AG09319 (cell line): ENCODE measurements around the gene HOXA4.

Source experiments
- DNase-seq: peaks from one replicate; pipeline ENCODE4 v3.0.0-alpha.2; 2010; ENCODE audit warnings: low read depth; ENCODE audit errors: extremely low read depth
- TF ChIP-seq, protein P1 (sequence below): IDR thresholded peaks from 2 replicates; pipeline ENCODE4 v1.5.1; 2011; ENCODE audit warnings: low read depth, mild to moderate bottlenecking, inconsistent platforms, low read length, moderate library complexity

Gene HOXA4

DNA sequence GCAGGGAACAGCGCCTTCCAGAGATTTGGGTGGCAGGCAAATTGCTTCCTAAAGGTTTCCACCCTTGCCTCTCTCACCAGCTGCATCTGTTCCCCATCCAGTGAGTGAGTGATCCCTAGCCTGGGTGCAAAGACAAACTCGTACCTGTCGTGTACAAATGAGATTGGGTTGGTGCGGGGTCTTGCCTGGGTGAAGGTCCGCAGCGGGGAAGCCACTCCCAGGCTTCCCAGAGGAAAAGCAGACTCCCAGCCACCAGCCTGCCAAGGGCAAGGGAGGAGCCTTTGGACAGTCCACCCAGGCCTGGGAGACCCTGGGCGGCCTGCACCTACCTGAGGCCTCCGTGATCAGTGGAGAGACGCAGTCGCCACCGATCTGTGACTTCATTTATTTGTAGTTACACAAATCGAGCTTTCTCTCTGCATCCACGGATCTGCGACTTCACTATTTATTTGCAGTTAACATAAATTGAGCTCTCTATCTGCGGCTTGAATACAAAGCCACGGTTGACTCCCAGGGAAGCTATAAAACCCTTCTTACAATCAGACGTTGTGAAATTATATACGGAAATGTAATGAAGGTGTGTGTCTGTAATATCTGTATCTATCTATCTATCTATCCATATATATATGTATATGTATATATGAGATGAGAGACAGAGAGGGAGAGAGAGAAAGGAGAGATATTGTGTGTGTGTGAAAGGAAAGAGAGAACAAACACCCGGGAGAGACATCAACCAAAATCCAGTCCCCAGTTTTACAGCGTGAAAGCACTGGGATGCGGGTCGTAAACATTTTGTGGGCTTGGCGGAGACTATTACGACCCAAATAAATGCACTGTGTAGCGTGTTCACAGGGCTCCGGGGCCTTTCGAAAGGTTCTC is 28.9 kb upstream of the HOXA4 start:
- no peak for DNase-seq
- TF ChIP-seq, protein P1, sequence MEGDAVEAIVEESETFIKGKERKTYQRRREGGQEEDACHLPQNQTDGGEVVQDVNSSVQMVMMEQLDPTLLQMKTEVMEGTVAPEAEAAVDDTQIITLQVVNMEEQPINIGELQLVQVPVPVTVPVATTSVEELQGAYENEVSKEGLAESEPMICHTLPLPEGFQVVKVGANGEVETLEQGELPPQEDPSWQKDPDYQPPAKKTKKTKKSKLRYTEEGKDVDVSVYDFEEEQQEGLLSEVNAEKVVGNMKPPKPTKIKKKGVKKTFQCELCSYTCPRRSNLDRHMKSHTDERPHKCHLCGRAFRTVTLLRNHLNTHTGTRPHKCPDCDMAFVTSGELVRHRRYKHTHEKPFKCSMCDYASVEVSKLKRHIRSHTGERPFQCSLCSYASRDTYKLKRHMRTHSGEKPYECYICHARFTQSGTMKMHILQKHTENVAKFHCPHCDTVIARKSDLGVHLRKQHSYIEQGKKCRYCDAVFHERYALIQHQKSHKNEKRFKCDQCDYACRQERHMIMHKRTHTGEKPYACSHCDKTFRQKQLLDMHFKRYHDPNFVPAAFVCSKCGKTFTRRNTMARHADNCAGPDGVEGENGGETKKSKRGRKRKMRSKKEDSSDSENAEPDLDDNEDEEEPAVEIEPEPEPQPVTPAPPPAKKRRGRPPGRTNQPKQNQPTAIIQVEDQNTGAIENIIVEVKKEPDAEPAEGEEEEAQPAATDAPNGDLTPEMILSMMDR: no peak

DNA sequence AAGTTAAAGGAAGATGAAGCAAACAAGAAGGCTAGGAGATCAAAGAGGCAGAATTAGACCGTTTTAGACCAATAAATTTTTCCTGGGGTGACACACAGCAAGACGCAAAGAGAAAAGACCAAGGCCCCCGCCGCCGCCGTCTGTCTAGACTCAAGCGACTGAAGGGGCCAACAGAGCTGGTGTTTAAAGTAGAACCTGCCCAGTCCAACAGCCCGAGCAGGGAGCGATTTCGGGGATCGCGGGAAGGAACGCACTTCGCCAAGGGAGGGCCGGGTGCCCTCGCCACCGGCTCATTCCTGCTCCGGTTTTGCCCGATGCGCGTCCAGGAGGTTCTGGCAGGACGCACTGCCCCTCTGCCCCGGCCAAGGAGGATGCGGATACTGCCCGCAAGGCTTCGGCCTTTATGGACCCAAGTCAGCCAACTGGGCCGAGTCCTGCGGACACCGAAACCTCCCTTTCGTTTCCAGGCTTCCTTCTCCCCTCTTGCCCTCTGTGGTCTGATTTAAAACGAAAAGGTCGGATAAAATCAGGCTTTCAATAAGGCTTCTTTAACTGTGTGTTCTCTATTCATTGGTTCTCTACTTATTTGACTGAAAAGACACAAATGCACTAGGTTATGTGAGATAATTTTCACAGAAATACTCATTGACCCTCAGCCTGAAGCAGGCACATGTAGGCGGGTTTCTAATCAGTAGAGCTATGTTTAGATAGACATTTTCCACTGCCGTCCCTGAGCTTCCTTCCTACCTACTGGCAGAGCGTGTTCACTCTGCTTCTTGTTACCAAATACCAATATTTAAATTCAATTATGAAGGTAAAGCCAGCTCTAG is 28.1 kb upstream of the HOXA4 start:
- DNase-seq: no peak
- TF ChIP-seq, protein P1: no peak

DNA sequence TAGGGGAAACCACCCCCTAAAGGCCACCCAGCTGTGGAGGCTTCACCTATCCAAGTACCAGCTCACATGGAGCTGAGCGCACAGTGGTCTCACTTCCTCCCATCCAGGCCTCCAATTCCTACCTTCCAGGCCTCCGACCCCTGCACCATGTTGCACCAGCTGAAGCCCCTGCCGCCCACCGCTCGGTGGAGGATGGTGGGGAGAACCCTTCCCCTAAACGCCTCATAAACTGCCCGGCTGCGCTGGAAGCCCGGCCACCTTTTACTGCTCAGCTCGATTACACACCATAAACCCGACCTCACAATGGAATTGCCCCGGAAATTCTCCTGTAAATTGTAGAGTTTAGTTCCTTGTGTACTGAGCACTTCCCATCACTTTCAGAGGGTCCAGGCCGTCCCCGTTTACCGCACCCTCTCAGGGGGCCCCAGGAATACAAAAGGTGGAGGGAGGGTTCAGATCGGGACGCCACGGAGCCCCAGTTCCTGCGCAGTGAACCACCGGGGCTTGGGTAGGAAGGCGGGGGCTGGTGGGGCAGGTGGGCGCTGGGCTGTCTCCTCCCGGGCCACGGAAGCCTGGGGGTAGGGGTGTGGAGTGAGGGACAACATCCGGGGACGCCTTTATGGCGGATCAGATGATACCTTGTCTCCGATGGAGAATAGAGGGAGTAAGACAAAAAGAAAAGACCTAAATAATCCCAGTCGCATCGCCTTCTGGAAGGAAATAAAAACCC is 27.3 kb upstream of the HOXA4 start:
- no peak for DNase-seq
- TF ChIP-seq, protein P1: no peak

DNA sequence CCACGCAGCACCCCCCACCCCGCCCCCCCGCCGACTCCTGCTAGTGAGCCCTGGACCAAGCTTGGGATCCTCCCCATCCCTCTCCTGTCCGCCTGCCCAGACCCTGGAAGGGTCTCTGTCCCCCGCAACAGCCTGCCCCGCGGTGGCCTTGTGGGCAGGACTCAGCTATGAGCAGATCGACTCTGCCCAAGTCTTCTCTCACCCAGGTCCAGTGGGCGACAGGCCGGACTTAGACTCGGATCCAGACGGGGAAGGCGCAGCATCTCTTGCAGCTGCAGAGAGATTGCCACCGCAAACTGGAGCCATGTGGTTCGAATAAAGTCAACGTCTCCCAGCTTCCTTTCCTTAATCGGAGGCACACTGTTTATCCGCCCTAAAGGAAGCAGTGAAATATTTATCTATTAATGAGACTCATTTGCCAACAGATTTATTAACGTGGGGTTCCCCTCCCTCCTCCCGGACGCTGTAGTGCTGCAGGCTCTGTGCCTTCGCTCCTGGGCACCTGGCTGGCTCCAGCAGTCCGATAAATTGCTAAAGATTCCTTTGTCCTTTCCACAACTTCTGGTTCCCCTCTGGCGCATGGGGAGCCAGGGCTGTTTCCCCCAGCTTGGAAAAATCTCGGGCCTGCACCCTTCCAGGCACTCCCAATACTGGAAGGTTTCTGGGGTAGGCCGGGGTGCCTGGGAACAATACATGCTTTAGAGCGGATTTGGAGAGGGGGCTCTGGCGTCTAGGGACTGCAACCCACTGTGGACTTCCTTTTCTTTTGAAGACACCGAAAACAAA is 26.6 kb upstream of the HOXA4 start:
- TF ChIP-seq, protein P1: no peak
- DNase-seq: no peak

DNA sequence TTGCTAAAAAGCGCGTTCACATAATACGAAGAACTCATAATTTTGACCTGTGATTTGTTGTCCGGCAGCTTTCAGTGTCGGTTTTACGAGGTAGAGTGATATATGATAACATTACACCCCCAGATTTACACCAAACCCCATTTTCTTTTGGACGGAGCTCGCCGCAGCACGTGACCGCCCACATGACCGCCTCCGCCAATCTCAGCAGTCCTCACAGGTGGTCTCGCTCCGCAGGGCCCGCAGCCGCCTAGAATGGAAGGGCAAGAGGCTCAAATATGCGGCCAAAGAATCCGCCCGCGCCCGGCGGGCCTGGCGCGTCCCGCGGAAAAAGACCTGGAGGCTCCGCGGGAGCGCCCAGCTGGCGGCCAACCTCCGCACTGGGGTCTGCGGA is 25.9 kb upstream of the HOXA4 start, which contains the start of gene HOXA7:
HOXA7 (minus strand) TSS at position 168 of the 391 bp plus-strand sequence; CDS start at position 38, 130 bp downstream.
- DNase-seq: no peak
- TF ChIP-seq, protein P1: no peak

DNA sequence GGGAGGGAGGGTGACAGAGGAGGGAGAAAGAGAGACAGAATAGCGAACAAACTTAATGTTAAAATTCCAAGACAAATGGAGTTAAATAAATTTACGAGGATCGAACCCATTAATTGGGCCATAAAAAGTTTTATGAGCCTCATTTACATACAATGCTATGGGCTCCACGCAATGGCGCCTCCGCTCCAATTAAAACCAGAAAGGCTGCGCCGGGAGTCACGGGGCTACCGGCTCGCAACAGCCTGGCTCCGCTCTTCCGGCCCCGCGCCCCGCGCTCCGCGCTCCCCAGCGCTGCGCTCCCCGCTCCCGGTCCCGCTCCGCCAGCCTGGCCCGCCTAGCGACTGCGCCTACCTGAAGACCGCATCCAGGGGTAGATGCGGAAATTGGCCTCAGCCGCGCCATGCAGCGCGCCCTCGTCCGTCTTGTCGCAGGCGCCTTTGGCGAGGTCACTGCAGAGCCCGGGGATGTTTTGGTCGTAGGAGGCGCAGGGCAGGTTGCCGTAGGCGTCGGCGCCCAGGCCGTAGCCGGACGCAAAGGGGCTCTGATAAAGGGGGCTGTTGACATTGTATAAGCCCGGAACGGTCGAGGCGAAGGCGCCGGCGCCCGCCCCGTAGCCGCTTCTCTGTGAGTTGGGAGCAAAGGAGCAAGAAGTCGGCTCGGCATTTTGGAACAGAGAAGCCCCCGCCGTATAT is 25.4 kb upstream of the HOXA4 start:
- no peak for DNase-seq
- TF ChIP-seq, protein P1: no peak
